PC-3 (cell line): ENCODE measurements around the gene PAQR5. TPM values are rescaled to one million over a fixed set of nuclear protein-coding genes. Genes with fewer than 3 reads are reported as not detected.

Experiments used
- ATAC-seq: fragments of 200-7000 bp; cut with Tn5 transposase; 2 replicates; pipeline ENCODE4 v1.9.1; 2020; ENCODE audit warnings: mild to moderate bottlenecking, moderate library complexity
- BruUV-seq: library from RNA; stranded (reverse); fragments of 400-500 nt; replicated peaks from 2 replicates; lab custom pipeline; 2021; lab: Mats Ljungman, UMichigan
- CTCF ChIA-PET: fragments of 300-600 bp; sonication (Branson Sonifier 250); formaldehyde crosslinking; loops from one replicate; lab custom pipeline; 2022; ENCODE audit warnings: antibody characterized with exemption; lab: Charles Lee
- POLR2A ChIA-PET: fragments of 300-600 bp; sonication (Branson Sonifier 250); formaldehyde crosslinking; loops from one replicate; lab custom pipeline; 2022; ENCODE audit warnings: antibody characterized with exemption; ENCODE audit not compliant: unreplicated experiment; lab: Charles Lee
- DNase-seq: peaks from one replicate; pipeline ENCODE4 v3.0.0-alpha.2; 2015
- H2AFZ ChIP-seq: fragments of 300-600 bp; sonication (generic); 2 replicates; pipeline ENCODE4 v1.6.0; 2016; ENCODE audit warnings: antibody characterized with exemption, low read length
- H3F3A ChIP-seq: fragments of 300-600 bp; sonication (generic); one replicate; pipeline ENCODE4 v1.6.0; 2017; ENCODE audit warnings: antibody characterized with exemption, low read length, control low read depth, mild to moderate bottlenecking; ENCODE audit not compliant: unreplicated experiment
- H3K27ac ChIP-seq: fragments of 300-600 bp; sonication (generic); 2 replicates; pipeline ENCODE4 v1.5.1; 2016; ENCODE audit warnings: mild to moderate bottlenecking, low read length
- H3K27me3 ChIP-seq: fragments of 300-600 bp; sonication (generic); 2 replicates; pipeline ENCODE4 v1.6.1; 2016; ENCODE audit warnings: low read length, mixed read lengths
- H3K36me3 ChIP-seq: fragments of 300-600 bp; sonication (generic); 2 replicates; pipeline ENCODE4 v1.6.1; 2016; ENCODE audit warnings: low read depth, mixed run types, low read length, mixed read lengths
- H3K4me1 ChIP-seq: fragments of 300-600 bp; sonication (generic); 2 replicates; pipeline ENCODE4 v1.5.1; 2016; ENCODE audit warnings: low read length; ENCODE audit not compliant: insufficient read depth
- H3K4me2 ChIP-seq: fragments of 300-600 bp; sonication (generic); 2 replicates; pipeline ENCODE4 v1.6.0; 2016; ENCODE audit warnings: low read length
- H3K4me3 ChIP-seq: fragments of 300-600 bp; sonication (generic); 2 replicates; pipeline ENCODE4 v1.5.1; 2016; ENCODE audit warnings: mild to moderate bottlenecking, low read length, mixed read lengths
- H3K79me2 ChIP-seq: fragments of 300-600 bp; sonication (generic); 2 replicates; pipeline ENCODE4 v1.6.1; 2017; ENCODE audit warnings: low read length, mixed read lengths
- H3K9ac ChIP-seq: fragments of 300-600 bp; sonication (generic); 2 replicates; pipeline ENCODE4 v1.6.0; 2016; ENCODE audit warnings: mild to moderate bottlenecking, low read length
- H3K9me2 ChIP-seq: fragments of 300-600 bp; sonication (generic); replicated peaks from 2 replicates; pipeline ENCODE4 v1.6.1; 2016; ENCODE audit warnings: mixed run types, low read length, mixed read lengths
- H3K9me3 ChIP-seq: fragments of 300-600 bp; sonication (generic); 2 replicates; pipeline ENCODE4 v1.6.1; 2016; ENCODE audit warnings: low read length, mixed read lengths
- H4K20me1 ChIP-seq: fragments of 300-600 bp; sonication (generic); 2 replicates; pipeline ENCODE4 v1.6.1; 2016; ENCODE audit warnings: low read length, mixed read lengths
- CTCF ChIP-seq: fragments of 300-600 bp; sonication (generic); conservative IDR thresholded peaks from 2 replicates; pipeline ENCODE4 v1.5.1; 2017; ENCODE audit warnings: antibody characterized with exemption, low read depth, mild to moderate bottlenecking, low read length
- EZH2 ChIP-seq: fragments of 300-600 bp; sonication (generic); IDR thresholded peaks from one replicate; pipeline ENCODE4 v1.6.1; 2017; ENCODE audit warnings: antibody characterized with exemption, mild to moderate bottlenecking, low read length; ENCODE audit not compliant: unreplicated experiment
- EZH2phosphoT487 ChIP-seq: fragments of 300-600 bp; sonication (generic); IDR thresholded peaks from 2 replicates; pipeline ENCODE4 v1.6.1; 2018; ENCODE audit warnings: mild to moderate bottlenecking, antibody characterized with exemption, low read length, borderline replicate concordance
- intact Hi-C: fragments of 100-400 bp; cut with micrococcal nuclease; formaldehyde crosslinking; loops from 2 replicates; pipeline ENCODE4 v1.9.0; 2023
- total RNA-seq: library from RNA; depleted of rRNA; stranded (reverse); fragments of >200 nt; gene quantifications from 2 replicates; pipeline ENCODE4 v1.2.3, GENCODE V29; 2014

PAQR5 gene
- total RNA-seq, 1 experiment from 2014 or later, result 12.2 TPM

- CTCF ChIA-PET, result no interaction called here
- H3K79me2 ChIP-seq, result no peaks in the 10 kb centered on the region
These were observed 106.4 kb downstream of the PAQR5 start for GRCh38 chr15:69405110-69405509.

GRCh38 chr15:69407719-69408400 lies 109.1 kb downstream of the PAQR5 start:
- POLR2A ChIA-PET, result no interaction called here
- no peaks in the 10 kb centered on the region for H3F3A ChIP-seq
- H3K79me2 ChIP-seq, result no peaks in the 10 kb centered on the region; the same call in 1 of the 2 replicates

More at GRCh38 chr15:69405110-69405509, 106.4 kb downstream of the PAQR5 start:
- Histone ChIP-seq H3F3A (no peaks in the 10 kb centered on the region), H3K4me1 (peaks cover 3% of the 10 kb centered on the region; the same call in 1 of the 2 replicates), H3K27me3 (no peaks in the 10 kb centered on the region), H3K4me3 (no peak overlapping the region), H2AFZ (no peak overlapping the region), H3K36me3 (peaks cover 3% of the 10 kb centered on the region; the same call in 1 of the 2 replicates), H3K9me3 (no peaks in the 10 kb centered on the region), H4K20me1 (no peaks in the 10 kb centered on the region), H3K27ac (no peak overlapping the region), H3K4me2 (no peak overlapping the region), H3K9ac (no peak overlapping the region), H3K9me2 (no peaks in the 10 kb centered on the region)
- POLR2A ChIA-PET, result no interaction called here
- TF ChIP-seq EZH2phosphoT487, result no peak
- TF ChIP-seq EZH2, result no peak
- TF ChIP-seq CTCF, result no peak
- ATAC-seq, result peak; percentile 67
- intact Hi-C loops, result no loop called here
- no peak for DNase-seq
- BruUV-seq, result no TSS peak

More at GRCh38 chr15:69407719-69408400, 109.1 kb downstream of the PAQR5 start:
- CTCF ChIA-PET, result no interaction called here
- no TSS peak for BruUV-seq
- no peak for DNase-seq
- no peak for ATAC-seq
- Histone ChIP-seq H4K20me1 (no peaks in the 10 kb centered on the region), H3K9me3 (no peaks in the 10 kb centered on the region), H3K4me3 (no peak overlapping the region), H3K4me2 (no peak overlapping the region), H3K9ac (no peak overlapping the region), H2AFZ (no peak overlapping the region), H3K27me3 (no peaks in the 10 kb centered on the region), H3K4me1 (peaks cover 11% of the 10 kb centered on the region), H3K9me2 (no peaks in the 10 kb centered on the region), H3K36me3 (peaks cover 3% of the 10 kb centered on the region; the same call in 1 of the 2 replicates), H3K27ac (no peak overlapping the region)
- intact Hi-C loops, result no loop called here
- no peak for TF ChIP-seq EZH2phosphoT487
- no peak for TF ChIP-seq CTCF
- TF ChIP-seq EZH2, result no peak
